Subcutaneous abdominal adipose tissue (tissue), 5 donors: ENCODE results near the gene KLHL29.

Source experiments
- H3K27ac ChIP-seq: one replicate; pipeline ENCODE4 v1.7.0; 2013; ENCODE audit warnings: low read depth, mild to moderate bottlenecking, inconsistent platforms, low read length, moderate library complexity
- H3K27me3 ChIP-seq, 5 donors: one replicate each; pipeline ENCODE4 v1.7.0; 2013; ENCODE audit warnings: low read length in 5 of 5, inconsistent platforms in 1 of 5; ENCODE audit not compliant: control insufficient read depth in 5 of 5, insufficient read depth in 4 of 5
- H3K36me3 ChIP-seq, 5 donors: one replicate each; pipeline ENCODE4 v1.7.0; 2013; ENCODE audit warnings: low read length in 5 of 5; ENCODE audit not compliant: control insufficient read depth in 5 of 5, insufficient read depth in 5 of 5
- H3K4me1 ChIP-seq, 5 donors: one replicate each; pipeline ENCODE4 v1.7.0; 2013; ENCODE audit warnings: low read length in 5 of 5, mild to moderate bottlenecking in 3 of 5, moderate library complexity in 1 of 5; ENCODE audit not compliant: control insufficient read depth in 5 of 5, insufficient read depth in 5 of 5
- H3K4me3 ChIP-seq, 5 donors: one replicate each; pipeline ENCODE4 v1.7.0; 2013; ENCODE audit warnings: low read length in 5 of 5, low read depth in 1 of 5
- H3K9ac ChIP-seq, 5 donors: one replicate each; pipeline ENCODE4 v1.7.0; 2013; ENCODE audit warnings: low read length in 5 of 5, mild to moderate bottlenecking in 4 of 5, moderate library complexity in 3 of 5
- H3K9me3 ChIP-seq, 5 donors: one replicate each; pipeline ENCODE4 v1.7.0; 2013; ENCODE audit warnings: low read length in 5 of 5; ENCODE audit not compliant: control insufficient read depth in 5 of 5
- donor health status: healthy.
- donor health status: healthy.
- donor health status: healthy.
- donor health status: healthy.
- donor health status: healthy.

Gene KLHL29

DNA sequence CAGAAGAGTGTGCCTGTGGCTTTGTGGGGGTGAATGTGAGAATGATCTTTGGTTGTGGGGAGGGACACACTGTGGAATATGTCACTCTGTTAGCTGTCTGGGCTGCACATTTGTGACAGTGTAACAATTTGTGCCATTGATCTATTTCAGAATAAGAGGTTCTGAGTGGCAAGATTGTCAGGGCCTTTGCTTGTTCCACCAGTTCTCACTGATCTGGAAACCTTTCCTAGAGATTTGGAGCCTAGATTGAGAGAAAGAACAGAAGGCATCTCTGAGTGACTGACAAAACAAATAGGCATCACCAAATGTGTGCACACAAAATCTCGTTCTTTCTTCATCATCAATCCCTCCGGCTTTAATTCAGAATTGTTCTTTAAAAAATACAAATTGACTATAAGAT lies 153.6 kb downstream of the KLHL29 start:
- Histone ChIP-seq H3K4me3 (no peak overlapping the region), H3K27me3 (no peaks in the 10 kb centered on the region), H3K27ac (no peak overlapping the region), H3K9me3 (no peaks in the 10 kb centered on the region), H3K36me3 (no peaks in the 10 kb centered on the region), H3K9ac (no peak overlapping the region), H3K4me1 (peaks cover 2 to 33% (median 30%) of the 10 kb centered on the region in 5 donors)

DNA sequence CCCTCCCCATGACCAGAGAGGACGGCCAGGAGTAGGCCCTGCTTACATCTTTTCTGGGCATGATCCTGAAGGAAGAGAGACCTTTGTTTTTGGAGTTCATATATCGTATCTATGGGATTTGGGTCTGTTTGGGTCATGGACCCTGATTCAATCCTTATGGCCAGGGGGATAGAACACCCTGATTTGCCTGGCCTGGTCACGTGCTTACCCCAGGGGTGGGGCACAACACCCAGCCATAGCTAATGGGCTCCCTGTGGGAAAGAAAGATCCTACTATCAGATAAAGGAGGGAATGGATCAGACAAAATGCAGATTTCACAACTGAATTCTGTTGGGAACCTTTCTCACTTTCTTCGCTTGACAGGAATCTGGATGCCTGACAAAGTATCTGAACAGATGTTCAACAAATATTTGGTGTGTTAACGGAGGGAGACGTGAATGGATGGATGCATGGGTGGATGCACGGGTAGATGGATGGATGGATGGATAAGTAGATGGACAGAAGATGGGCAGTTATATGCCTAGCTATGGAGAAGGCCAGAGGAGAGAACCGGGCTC lies 155.9 kb downstream of the KLHL29 start:
- Histone ChIP-seq H3K27ac (no peak overlapping the region), H3K36me3 (no peaks in the 10 kb centered on the region), H3K9me3 (no peaks in the 10 kb centered on the region), H3K4me3 (no peak overlapping the region), H3K4me1 (peaks cover 2 to 45% (median 34%) of the 10 kb centered on the region in 5 donors), H3K27me3 (no peaks in the 10 kb centered on the region), H3K9ac (no peak overlapping the region)

DNA sequence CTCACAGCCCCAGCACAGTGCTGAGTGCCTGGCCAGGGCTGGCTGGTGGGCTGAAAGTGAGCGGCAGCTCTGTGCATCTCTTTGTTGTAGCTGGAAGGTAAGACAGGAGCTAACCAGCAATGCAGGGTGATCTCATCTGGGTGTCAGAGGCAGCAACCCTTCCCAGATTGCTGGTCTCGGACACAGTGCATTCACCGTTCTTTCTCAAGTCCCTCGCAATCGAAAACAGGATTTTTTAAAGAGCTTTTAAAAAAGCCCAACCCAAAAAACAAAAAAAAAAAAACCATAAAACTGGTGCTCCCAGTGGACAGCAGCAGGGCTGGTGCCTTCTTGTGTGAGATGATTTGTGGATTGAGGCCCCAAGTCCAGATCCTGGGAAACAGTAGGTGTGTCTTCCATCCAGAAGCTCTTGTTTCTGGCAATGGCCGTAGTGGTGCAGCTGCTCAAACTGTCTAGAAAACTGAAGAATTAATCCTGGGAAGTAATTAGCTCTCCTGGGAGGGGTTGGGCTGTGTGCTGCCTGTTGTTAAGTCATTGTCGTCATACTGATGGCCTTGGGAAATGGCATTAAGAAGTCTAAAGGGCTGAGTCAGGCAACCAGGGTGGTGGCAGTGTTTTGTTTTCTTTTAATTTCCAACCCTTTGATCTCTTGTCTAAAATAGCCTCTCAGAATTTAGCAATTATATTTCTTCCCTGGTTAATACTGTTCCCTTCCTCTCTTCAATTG lies 156.7 kb downstream of the KLHL29 start:
- H3K27me3 ChIP-seq, result no peaks in the 10 kb centered on the region
- no peaks in the 10 kb centered on the region for H3K36me3 ChIP-seq
- H3K27ac ChIP-seq, result no peak overlapping the region
- H3K9me3 ChIP-seq, result no peaks in the 10 kb centered on the region
- H3K4me1 ChIP-seq, result peaks cover 2 to 45% (median 34%) of the 10 kb centered on the region in 5 donors
- H3K9ac ChIP-seq, result no peak overlapping the region
- no peak overlapping the region for H3K4me3 ChIP-seq

DNA sequence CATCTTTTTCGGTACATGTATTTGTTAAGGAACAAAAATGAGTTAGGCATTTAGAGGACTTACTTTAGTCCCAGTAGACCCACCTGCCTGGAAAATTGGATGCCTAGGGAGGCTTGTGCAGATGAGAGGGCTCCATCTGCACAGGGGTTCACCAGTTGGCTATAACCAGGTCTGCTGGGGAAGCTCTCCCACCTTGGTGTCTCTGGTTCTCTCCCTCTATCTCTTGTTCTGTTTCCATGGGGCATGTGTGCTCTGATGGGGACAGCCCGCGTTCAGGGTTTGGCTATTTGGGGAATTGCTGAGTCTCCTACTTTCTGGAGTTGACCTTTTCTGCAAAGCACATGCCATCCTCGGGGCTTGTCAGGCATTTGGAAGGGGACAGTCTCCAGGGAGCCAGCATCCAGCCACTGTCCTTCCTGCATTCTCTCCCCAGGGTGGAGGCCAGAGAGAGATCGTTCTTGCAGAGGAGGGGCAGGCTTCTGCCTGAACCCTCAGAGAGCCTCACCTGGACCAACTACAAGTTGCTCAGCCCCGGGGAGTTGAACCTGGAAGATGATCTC lies 157.3 kb downstream of the KLHL29 start:
- Histone ChIP-seq H3K27me3 (no peaks in the 10 kb centered on the region), H3K4me1 (peaks cover 2 to 45% (median 34%) of the 10 kb centered on the region in 5 donors), H3K4me3 (no peak overlapping the region), H3K36me3 (no peaks in the 10 kb centered on the region), H3K27ac (no peak overlapping the region), H3K9ac (no peak overlapping the region), H3K9me3 (no peaks in the 10 kb centered on the region)

DNA sequence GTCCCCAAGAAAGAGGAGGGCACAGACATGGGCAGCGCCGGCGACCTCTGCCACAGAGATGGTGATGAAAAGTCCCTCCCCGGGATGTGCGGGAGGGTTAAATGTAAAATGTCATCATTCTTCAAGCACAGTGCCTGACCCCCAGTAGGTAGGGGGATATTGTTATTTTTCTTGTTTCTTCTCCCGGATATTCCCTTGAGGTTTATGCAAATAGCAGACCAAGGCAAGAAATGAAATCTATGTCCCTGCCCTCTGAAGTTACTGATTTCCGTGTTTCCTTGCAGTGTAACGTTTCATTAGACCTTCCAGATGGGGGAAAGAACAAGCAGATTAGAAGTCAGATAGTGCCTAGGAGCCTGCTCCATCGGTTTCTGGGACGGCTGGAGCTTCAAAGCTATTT lies 158.3 kb downstream of the KLHL29 start:
- Histone ChIP-seq H3K36me3 (no peaks in the 10 kb centered on the region), H3K27me3 (no peaks in the 10 kb centered on the region), H3K4me1 (peaks cover 2 to 48% (median 34%) of the 10 kb centered on the region in 5 donors), H3K4me3 (no peak overlapping the region), H3K9ac (no peak overlapping the region), H3K9me3 (no peaks in the 10 kb centered on the region), H3K27ac (no peak overlapping the region)

DNA sequence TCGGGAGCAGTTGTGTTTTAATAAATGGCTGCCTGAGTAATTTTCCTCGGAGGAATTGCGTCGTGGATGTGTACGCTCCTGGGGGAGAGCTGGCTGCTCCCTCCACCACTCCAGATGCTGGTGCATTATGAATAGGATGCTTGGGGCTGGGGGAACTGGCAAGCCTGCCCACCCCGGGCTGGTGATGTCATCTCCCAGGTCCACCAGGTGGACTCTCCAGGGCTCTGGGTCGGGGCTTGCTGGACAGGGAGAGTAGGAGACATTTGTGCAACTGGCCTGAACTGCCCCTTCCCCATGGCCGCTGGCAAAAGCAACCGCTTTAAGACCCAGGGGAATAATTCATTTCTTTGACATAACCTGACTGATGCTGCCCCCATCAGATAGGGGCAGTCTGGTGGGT lies 158.7 kb downstream of the KLHL29 start:
- H3K4me1 ChIP-seq, result peaks cover 2 to 48% (median 34%) of the 10 kb centered on the region in 5 donors
- no peak overlapping the region for H3K9ac ChIP-seq
- H3K27ac ChIP-seq, result no peak overlapping the region
- no peaks in the 10 kb centered on the region for H3K27me3 ChIP-seq
- no peaks in the 10 kb centered on the region for H3K9me3 ChIP-seq
- H3K36me3 ChIP-seq, result no peaks in the 10 kb centered on the region
- H3K4me3 ChIP-seq, result no peak overlapping the region

DNA sequence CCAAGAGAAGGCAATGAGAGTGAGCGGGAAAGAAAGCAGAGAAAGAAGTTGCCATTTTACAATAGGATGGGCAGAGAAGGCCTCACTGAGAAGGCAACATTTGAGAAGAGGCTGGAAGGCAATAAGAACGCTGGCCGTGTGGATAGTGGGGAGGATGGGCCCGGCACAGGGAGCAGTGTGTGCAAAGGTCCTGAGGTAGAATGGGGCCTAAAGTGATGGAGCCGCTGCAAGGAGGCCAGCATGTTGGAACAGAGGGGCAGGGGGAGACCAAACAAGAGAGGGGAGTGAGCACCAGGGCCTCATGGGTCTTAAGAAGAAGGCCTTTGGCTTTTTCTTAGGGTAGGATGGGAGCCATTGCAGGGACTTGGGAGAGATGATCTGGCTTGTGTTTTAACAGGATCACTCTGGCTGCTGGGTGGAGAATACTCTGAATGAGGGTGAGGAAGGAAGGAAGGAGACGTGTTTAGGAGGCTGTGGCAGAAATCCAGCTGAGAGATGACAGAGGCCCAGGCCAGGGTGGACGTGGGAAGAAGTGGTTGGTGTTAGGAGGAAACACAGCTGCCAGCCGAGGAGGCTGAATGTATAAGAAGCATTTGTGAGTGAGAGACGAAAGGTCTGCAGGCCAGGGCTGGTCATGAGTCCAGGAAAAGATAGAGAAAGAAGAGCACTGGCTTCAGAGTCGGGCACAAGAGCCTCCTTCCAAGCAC lies 159.8 kb downstream of the KLHL29 start:
- H3K9ac ChIP-seq, result no peak overlapping the region
- H3K27ac ChIP-seq, result no peak overlapping the region
- peaks cover 2 to 51% (median 40%) of the 10 kb centered on the region in 5 donors for H3K4me1 ChIP-seq
- no peaks in the 10 kb centered on the region for H3K27me3 ChIP-seq
- no peaks in the 10 kb centered on the region for H3K36me3 ChIP-seq
- no peaks in the 10 kb centered on the region for H3K9me3 ChIP-seq
- H3K4me3 ChIP-seq, result no peak overlapping the region

DNA sequence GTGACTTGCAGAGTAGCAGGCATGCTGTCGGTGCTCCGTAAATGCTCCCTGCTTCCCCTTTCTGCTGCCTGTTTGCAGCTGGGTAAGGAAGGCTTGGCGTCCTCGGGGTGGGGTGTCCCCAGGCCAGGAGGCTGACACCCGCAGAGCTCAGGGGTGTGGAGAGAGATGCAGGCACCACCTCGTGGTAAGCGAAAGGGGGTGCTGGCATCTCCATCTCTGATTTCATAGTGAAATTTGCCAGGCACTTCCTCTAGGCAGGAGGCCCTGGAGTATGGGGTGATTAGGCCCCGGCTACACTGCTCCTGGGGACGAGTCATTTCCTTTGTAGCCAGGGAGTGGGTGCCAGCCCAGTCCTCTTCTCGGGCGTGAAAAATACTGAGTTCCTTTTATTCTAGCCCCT lies 160.4 kb downstream of the KLHL29 start:
- Histone ChIP-seq H3K27ac (no peak overlapping the region), H3K4me1 (peaks cover 4 to 57% (median 46%) of the 10 kb centered on the region in 5 donors), H3K9me3 (no peaks in the 10 kb centered on the region), H3K4me3 (no peak overlapping the region), H3K36me3 (no peaks in the 10 kb centered on the region), H3K27me3 (no peaks in the 10 kb centered on the region), H3K9ac (no peak overlapping the region)

DNA sequence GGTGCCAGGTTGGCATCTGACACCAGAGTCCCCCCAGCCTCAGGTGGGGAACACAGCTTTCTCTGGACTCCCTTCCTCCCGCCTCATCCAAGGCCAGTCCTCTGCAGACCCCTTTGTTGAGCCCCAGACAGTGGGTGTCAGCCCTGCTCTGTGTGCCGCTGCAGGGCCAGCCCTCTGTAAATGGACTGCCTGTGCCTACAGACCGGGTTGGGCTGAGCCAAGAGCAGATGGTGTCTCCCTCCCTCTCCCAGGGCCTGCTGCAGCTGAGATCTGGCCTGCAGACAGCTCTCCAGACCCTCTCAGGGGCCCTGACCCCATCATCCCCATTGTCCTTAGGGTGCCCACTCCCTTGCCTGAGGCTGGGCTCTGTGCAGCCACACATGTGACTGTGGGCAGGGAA lies 160.8 kb downstream of the KLHL29 start:
- H3K4me3 ChIP-seq, result no peak overlapping the region
- H3K9ac ChIP-seq, result no peak overlapping the region
- H3K27me3 ChIP-seq, result no peaks in the 10 kb centered on the region
- H3K27ac ChIP-seq, result no peak overlapping the region
- no peaks in the 10 kb centered on the region for H3K36me3 ChIP-seq
- peaks cover 4 to 57% (median 46%) of the 10 kb centered on the region in 5 donors for H3K4me1 ChIP-seq
- no peaks in the 10 kb centered on the region for H3K9me3 ChIP-seq

DNA sequence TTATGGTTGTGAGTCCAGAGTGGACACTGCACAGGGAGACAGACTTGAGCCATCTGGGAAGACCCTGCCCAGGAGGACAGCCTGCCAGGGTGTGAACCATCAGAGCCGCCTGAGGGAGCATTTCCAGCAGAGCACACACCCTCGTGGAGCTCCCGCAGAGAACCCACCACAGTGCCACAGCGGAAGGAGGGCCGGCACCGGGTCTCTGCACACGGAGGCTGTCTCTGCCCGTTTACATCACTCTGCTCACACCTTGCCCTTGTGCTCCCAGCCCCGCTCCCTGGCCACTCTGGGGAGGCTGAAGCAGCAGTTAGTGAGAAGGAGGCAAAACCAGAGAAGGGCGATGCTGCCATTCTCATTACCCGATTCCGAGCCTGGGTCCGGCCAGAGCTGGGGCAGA lies 161.9 kb downstream of the KLHL29 start:
- no peak overlapping the region for H3K9ac ChIP-seq
- H3K4me3 ChIP-seq, result no peak overlapping the region
- no peaks in the 10 kb centered on the region for H3K9me3 ChIP-seq
- no peak overlapping the region for H3K27ac ChIP-seq
- peaks cover 4 to 47% (median 37%) of the 10 kb centered on the region in 5 donors for H3K4me1 ChIP-seq
- no peaks in the 10 kb centered on the region for H3K27me3 ChIP-seq
- no peaks in the 10 kb centered on the region for H3K36me3 ChIP-seq
